ENCODE results near the gene MDH1B. TPM values are rescaled to one million over a fixed set of nuclear protein-coding genes. Genes with fewer than 3 reads are reported as not detected.
"Not testable (repeated sequence)": the region's sequence is repeated elsewhere in the genome, so short reads cannot be mapped to it uniquely, and the experiment has no call there.

The MDH1B gene
- polyA plus RNA-seq, 12 donors = 0.21 to 0.97 (median 0.41) TPM; not detected in 2

GRCh38 chr2:206774871-206775270 is 9.7 kb upstream of the MDH1B start:
- DNase-seq = no peak

GRCh38 chr2:206766057-206766930 is 1.2 kb upstream of the MDH1B start:
- no peak for DNase-seq

- no peak for DNase-seq
Measured at GRCh38 chr2:206764673-206765241, 371 bp downstream of the MDH1B start.

- no peak for DNase-seq
Measured at GRCh38 chr2:206756816-206757215, 8.3 kb downstream of the MDH1B start.

GRCh38 chr2:206740800-206741199 is 24.3 kb downstream of the MDH1B start:
- no peak for DNase-seq

GRCh38 chr2:206739271-206739670 is 25.9 kb downstream of the MDH1B start:
- no peak for DNase-seq

GRCh38 chr2:206736935-206737334 is 28.2 kb downstream of the MDH1B start:
- no peak for DNase-seq

- no peak for DNase-seq
Measured at GRCh38 chr2:206733341-206733740, 31.8 kb downstream of the MDH1B start.

DNA sequence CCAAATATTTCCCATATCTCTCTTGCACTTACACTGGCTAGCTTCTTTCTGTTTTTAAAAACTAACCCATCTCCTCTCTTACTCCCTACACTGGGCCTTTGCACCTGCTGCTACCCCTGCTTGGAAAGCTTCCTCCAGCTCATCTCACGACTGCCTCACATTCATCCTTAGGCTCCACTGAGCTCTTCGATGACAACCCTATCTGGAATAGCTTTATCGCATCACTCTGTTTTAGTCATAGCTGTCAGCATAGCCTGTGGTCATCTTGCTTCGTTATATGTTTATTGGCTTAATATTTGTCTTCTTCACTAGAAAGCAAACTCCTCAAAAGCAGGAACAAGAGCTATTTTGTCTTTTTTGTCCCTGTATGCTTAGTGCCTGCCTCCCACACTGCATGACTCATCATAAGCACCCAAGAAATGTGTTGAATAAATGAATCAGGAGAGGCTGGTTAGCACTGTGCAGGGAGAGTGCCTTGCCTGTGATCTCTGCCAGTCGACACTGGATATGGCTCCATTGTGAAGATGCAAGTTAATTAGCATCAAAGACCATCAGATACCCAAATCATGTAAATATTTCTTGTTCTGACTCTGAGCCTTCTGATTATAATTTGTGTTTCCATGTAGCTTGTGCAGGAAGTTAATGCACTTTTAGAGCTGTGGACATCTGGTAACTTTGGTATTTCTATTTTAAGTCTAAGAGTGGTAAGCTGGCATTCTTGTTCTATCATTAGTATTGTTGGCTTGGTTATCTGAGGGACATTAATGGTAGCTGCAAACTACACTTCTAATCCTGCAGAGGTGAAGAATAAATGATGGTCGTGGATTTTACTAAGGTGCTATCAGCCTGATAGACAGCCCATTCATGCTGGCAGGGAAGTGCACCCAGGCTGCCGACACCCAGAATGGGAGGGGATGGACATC is 36.6 kb downstream of the MDH1B start:
- DNase-seq = no peak

GRCh38 chr2:206727287-206727686 is 37.8 kb downstream of the MDH1B start:
- DNase-seq = no peak

GRCh38 chr2:206723288-206723687 is 41.8 kb downstream of the MDH1B start:
- no peak for DNase-seq

- DNase-seq = no peak
Measured at GRCh38 chr2:206721256-206721920, 43.7 kb downstream of the MDH1B start.

- no peak for DNase-seq
Measured at GRCh38 chr2:206718296-206718695, 46.8 kb downstream of the MDH1B start, which contains the start of gene DYTN. TSS of gene DYTN (minus strand) at chr2:206718396. CDS start at chr2:206718279, 117 bp downstream.

GRCh38 chr2:206716623-206717022 is 48.5 kb downstream of the MDH1B start:
- no peak for DNase-seq

DNA sequence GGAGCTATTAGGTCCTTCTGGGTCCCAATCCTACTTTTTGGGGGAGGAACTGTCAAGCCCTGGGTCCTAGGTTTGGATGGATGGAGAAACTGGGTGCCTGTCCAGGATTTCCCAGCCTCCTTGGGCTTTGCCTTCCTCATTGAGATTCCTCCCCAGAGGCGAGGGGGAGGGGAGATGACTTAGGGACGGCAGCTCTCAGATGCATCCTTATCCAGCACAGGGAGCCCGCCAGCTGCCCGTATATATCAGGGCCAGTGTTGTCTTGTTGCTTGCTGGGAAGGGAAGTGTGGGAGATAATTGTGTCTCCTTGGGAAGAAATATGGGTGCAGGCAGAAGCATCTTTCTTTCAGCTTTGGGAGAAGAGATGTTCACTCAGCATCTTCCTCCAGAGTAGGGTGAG is 49.9 kb downstream of the MDH1B start:
- DNase-seq = not testable (repeated sequence)

DNA sequence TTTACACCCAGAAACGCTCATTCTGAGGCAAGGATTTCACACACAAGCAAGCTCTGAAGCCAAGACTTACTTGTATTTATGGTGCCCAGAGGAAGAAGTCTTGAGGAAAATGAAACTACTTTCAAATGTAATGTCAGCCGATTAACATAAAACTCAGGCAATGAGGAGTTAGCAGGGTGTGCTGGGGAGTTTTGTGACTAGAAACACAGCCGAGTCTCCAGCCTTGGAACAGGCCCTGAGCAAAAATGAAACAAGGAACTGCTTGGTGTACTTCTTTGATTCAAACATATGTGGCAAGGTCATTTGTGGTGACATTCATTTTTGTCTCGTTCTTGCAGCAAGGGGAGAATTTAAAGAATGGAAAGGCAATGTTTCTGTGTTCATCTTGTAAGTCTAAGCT is 51.4 kb downstream of the MDH1B start:
- DNase-seq = no peak

DNA sequence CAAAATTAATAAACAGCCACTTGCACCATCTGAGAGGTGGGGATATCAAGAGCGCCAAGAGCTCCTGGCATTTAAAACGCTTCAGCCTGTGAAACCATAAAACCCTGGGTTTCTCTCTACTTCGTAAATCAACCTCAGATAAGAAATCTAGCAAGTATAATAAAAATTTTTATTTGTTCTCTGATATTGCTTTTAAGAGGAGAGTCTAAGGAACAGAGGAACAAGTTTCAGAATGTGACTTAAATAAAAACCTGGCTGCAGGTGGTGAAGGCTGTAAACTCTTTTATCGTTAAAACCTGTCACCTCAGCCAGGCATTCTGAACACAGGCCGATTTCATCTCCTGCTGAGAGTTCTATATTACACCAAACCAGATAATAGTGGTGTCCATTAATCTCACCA is 56.8 kb downstream of the MDH1B start:
- DNase-seq = no peak

DNA sequence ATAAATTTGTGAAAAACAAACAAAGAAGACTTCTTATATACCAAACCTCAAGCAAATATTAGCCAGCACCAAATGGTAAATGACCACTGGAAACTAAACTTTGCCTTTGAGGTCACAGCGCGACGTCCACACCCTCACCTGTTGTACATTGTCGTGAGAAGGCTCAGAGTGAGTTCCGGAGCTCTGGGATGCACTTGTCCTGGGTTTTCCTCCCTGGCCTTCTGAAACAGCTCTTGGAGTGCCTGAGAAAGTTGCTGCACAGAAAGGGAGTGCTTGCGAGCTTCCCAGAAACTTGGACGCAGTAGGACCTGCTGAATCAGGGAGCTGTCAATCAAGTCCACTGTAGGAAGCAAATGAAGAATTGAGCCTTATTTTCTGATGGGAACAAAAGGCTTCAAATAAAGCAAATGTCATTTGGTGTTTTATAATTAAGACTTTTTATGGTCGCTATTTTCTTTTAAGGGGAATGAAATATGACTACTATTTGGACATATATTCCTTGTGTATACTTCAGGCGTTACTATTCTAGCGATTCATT is 57.9 kb downstream of the MDH1B start:
- no peak for DNase-seq

GRCh38 chr2:206701952-206702605 is 63.0 kb downstream of the MDH1B start:
- no peak for DNase-seq

DNA sequence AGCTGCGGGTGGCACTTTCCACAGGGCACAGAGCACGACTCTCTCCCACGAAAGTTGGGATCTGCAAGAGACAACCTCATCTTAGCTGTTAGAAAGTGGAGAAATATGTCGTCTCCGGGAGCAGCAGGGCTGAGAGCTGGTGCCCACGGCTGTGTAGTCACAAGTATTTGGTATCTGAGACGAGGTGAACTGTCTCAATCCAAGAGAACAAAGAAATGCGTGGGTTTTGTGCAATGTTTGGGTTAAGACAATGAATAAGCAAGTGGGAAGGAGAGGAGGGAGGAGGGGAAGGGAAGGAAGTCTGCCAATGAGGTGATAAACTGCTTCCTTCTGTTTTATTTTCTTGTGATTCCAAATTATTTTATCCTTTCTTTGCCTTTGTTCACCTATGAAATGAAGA is 65.0 kb downstream of the MDH1B start:
- DNase-seq = no peak

DNA sequence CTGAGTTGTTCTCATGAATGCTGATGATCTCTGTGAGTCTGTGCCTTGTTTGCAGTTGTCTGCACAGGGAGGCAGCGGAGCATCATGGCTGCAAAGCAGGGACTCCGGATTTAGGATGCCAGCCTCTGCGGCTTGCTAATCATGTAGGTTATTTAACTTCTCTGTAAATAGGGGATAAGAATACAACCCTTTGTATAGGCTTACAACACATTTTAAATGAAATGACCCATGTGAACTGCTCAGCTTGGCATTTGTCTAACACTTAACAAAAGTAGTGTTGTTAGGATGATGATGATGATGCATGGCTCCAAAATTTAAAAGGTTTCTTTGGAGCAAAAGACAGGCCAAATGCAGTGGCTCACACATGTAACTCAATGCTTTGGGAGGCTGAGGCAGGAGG is 66.3 kb downstream of the MDH1B start:
- DNase-seq = no peak

Data from muscle of arm (tissue), 12 donors.